Activated CD8-positive, alpha-beta T cell treated with anti-CD3 and anti-CD28 coated beads for 36 hours (primary cell): ENCODE results near the gene CD34. TPM values are rescaled to one million over a fixed set of nuclear protein-coding genes. Genes with fewer than 3 reads are reported as not detected.

Experiments
- ATAC-seq: fragments of 200-7000 bp; cut with Tn5 transposase; one replicate; pipeline ENCODE4 v1.10.0; 2021; ENCODE audit warnings: mild to moderate bottlenecking, moderate library complexity
- CTCF ChIA-PET: fragments of 350-600 bp; sonication (Branson Sonifier 250); formaldehyde crosslinking; loops from one replicate; lab custom pipeline; 2021; ENCODE audit warnings: antibody characterized with exemption; lab: Charles Lee
- POLR2A ChIA-PET: fragments of 350-600 bp; sonication (Branson Sonifier 250); formaldehyde crosslinking; loops from one replicate; lab custom pipeline; 2021; ENCODE audit warnings: antibody characterized with exemption; lab: Charles Lee
- DNase-seq: peaks from one replicate; pipeline ENCODE4 v3.0.0-alpha.2; 2020
- H3K27ac Mint-ChIP-seq: one replicate; pipeline ENCODE4 v1.8.0; 2021; ENCODE audit warnings: mild to moderate bottlenecking, mixed read lengths
- H3K27me3 Mint-ChIP-seq: one replicate; pipeline ENCODE4 v1.8.0; 2021; ENCODE audit warnings: mixed read lengths
- H3K36me3 Mint-ChIP-seq: one replicate; pipeline ENCODE4 v1.8.0; 2021; ENCODE audit warnings: low read depth, mixed read lengths
- H3K4me1 Mint-ChIP-seq: one replicate; pipeline ENCODE4 v1.8.0; 2021; ENCODE audit warnings: low read depth, mixed read lengths
- H3K4me3 Mint-ChIP-seq: one replicate; pipeline ENCODE4 v1.8.0; 2021; ENCODE audit warnings: mild to moderate bottlenecking, moderate library complexity, mixed read lengths
- H3K9me3 Mint-ChIP-seq: one replicate; pipeline ENCODE4 v1.8.0; 2021; ENCODE audit warnings: mixed read lengths
- intact Hi-C: fragments of 100-400 bp; cut with micrococcal nuclease; formaldehyde crosslinking; loops from one replicate; pipeline ENCODE4 v1.10.0; 2022
- total RNA-seq, 2 experiments: library from RNA; stranded (reverse); gene quantifications; one replicate each; pipeline ENCODE4 v1.2.3, GENCODE V29; 2021
- TF ChIP-seq, protein P1 (sequence below): fragments of 200-600 bp; IDR thresholded peaks from one replicate; pipeline ENCODE4 v1.8.0; 2022; ENCODE audit warnings: antibody characterized with exemption, mild to moderate bottlenecking

CD34 gene
- total RNA-seq, 2 experiments from 2014 or later: 0.04 to 0.05 TPM

DNA sequence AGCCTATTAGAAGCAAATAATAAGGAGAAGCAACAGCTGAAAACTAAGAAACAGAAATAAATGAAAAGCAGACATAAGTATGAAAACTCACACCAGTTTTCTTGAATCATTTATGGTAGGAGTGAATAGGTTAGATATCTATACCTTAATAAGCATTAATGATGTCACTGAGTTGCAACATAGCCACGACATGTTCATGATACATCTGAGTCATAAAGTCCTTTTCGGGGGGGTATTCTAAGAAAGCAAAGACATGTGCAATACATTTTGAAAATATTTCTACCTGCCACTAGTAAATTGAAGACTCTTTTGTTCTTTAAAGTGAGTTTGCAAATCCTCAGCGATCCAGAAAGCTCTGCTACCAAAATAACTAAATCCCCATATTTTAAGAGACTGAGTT is 7.2 kb downstream of the CD34 start:
- DNase-seq (no peak), ATAC-seq (peak; percentile 41)
- Mint-ChIP-seq H3K36me3 (no peaks in the 10 kb centered on the region), H3K27me3 (peaks cover 4% of the 10 kb centered on the region), H3K9me3 (no peaks in the 10 kb centered on the region), H3K27ac (no peak overlapping the region), H3K4me1 (peaks cover 18% of the 10 kb centered on the region), H3K4me3 (no peak overlapping the region)
- POLR2A ChIA-PET: no interaction called here
- CTCF ChIA-PET: interaction anchor here (0.6 to 3.7 kb wide), 5 partner anchors 17 to 107 kb away, joined by 3 to 18 read pairs (median 3); no protein-coding TSS in a partner anchor
- TF ChIP-seq, protein P1, sequence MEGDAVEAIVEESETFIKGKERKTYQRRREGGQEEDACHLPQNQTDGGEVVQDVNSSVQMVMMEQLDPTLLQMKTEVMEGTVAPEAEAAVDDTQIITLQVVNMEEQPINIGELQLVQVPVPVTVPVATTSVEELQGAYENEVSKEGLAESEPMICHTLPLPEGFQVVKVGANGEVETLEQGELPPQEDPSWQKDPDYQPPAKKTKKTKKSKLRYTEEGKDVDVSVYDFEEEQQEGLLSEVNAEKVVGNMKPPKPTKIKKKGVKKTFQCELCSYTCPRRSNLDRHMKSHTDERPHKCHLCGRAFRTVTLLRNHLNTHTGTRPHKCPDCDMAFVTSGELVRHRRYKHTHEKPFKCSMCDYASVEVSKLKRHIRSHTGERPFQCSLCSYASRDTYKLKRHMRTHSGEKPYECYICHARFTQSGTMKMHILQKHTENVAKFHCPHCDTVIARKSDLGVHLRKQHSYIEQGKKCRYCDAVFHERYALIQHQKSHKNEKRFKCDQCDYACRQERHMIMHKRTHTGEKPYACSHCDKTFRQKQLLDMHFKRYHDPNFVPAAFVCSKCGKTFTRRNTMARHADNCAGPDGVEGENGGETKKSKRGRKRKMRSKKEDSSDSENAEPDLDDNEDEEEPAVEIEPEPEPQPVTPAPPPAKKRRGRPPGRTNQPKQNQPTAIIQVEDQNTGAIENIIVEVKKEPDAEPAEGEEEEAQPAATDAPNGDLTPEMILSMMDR: no peak
- intact Hi-C loops: loop anchor here (5.0 kb wide), 1 partner anchor 59 kb away; no protein-coding TSS in a partner anchor

DNA sequence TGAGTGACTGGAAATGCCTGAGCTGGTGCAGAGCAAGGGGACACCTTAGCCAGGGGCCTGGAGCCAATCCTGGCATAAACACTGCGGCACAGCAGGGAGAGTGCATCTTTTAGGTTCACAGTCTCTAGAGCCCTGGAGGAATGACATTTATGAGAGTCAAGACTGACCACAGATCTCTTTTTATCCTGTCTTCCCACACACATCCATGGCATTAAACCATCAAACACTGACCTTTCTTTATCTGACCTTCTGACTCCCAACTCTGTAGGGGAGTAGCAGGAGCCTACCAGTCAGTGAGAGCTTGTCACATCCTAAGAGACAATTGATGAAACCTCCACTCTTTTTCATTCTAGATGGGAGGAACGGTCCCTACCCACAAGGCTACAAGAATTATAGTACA is 7.9 kb downstream of the CD34 start:
- peaks cover 18% of the 10 kb centered on the region for H3K4me1 Mint-ChIP-seq
- DNase-seq (no peak), ATAC-seq (no peak)
- no peak overlapping the region for H3K4me3 Mint-ChIP-seq
- H3K9me3 Mint-ChIP-seq: no peaks in the 10 kb centered on the region
- TF ChIP-seq, protein P1: no peak
- intact Hi-C loops: loop anchor here (5.0 kb wide), 1 partner anchor 59 kb away; no protein-coding TSS in a partner anchor
- peaks cover 2% of the 10 kb centered on the region for H3K27me3 Mint-ChIP-seq
- ChIA-PET CTCF (interaction anchor here (0.7 to 3.7 kb wide), 3 partner anchors 17 to 106 kb away, joined by 3 to 18 read pairs (median 5); no protein-coding TSS in a partner anchor), POLR2A (interaction anchor here (1.6 kb wide), 1 partner anchor 60 kb away, joined by 3 read pairs; no protein-coding TSS in a partner anchor)
- H3K36me3 Mint-ChIP-seq: no peaks in the 10 kb centered on the region
- H3K27ac Mint-ChIP-seq: no peak overlapping the region

DNA sequence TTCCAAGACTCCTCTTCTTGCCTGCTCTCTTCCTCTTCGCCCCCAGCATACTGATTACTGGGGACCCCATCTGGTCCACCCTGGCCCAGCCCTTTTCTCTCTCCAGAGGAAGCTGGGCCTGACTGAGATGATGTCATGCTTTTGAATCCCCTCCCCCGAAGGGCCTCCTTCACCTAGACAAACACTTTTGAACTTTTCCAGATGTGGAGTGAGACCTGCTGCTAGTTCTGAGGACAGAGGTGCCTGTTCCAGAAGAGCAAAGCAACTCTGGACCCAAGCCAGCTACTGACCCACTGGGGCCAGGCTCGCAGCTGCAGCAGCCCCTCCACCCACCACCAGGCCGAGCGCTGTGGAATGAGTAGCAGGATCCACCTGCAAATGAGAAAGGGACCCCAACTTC is 8.4 kb downstream of the CD34 start:
- no peaks in the 10 kb centered on the region for H3K27me3 Mint-ChIP-seq
- H3K36me3 Mint-ChIP-seq: no peaks in the 10 kb centered on the region

DNA sequence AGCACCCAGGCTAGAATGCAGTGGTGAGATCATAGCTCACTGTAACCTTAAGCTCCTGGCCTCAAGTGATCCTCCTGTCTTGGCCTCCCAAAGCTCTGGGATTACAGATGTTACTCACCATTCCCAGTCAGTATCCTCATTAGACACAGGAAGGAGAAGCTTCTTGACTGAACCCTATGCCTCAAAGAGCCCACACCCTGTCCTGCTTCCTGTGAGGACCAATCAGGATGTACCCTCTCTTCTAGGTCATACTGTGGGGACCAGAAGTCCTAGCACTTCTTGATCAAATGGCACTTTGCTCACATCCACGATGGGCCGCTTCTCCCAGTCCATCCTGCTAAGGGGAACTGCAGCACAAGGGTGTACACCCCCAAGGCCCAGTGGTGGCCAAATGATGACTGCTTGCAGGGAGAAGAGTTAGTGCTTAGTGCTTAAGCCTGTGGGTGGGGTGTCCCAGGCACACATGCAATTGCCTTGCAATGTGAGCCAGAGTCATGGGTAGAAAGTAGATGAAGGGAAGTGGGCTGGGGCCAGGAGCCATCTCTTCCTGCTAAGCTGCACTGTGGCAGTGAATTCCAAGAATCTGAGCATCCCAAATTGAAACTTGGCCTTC is 9.8 kb downstream of the CD34 start:
- Mint-ChIP-seq H3K27ac (no peak overlapping the region), H3K4me1 (peaks cover 18% of the 10 kb centered on the region), H3K4me3 (no peak overlapping the region), H3K36me3 (no peaks in the 10 kb centered on the region), H3K27me3 (no peaks in the 10 kb centered on the region), H3K9me3 (no peaks in the 10 kb centered on the region)
- ATAC-seq (no peak), DNase-seq (no peak)
- TF ChIP-seq, protein P1: no peak
- intact Hi-C loops: loop anchor here (5.0 kb wide), 1 partner anchor 61 kb away; no protein-coding TSS in a partner anchor
- CTCF ChIA-PET: interaction anchor here (1.0 to 8.2 kb wide), 3 partner anchors 15 to 62 kb away, joined by 6 to 87 read pairs (median 18); no protein-coding TSS in a partner anchor
- POLR2A ChIA-PET: interaction anchor here (0.6 kb wide), 1 partner anchor 416 kb away, joined by 3 read pairs; no protein-coding TSS in a partner anchor

More for the DNA sequence above, 8.4 kb downstream of the CD34 start:
- peaks cover 18% of the 10 kb centered on the region for H3K4me1 Mint-ChIP-seq
- TF ChIP-seq, protein P1: no peak
- POLR2A ChIA-PET: interaction anchor here (1.6 kb wide), 1 partner anchor 61 kb away, joined by 3 read pairs; no protein-coding TSS in a partner anchor
- CTCF ChIA-PET: interaction anchor here (1.6 to 3.7 kb wide), 2 partner anchors 16 to 61 kb away, joined by 5 to 18 read pairs; no protein-coding TSS in a partner anchor
- intact Hi-C loops: loop anchor here (5.0 kb wide), 1 partner anchor 60 kb away; no protein-coding TSS in a partner anchor
- peak; percentile 8 for DNase-seq
- H3K4me3 Mint-ChIP-seq: no peak overlapping the region
- H3K27ac Mint-ChIP-seq: no peak overlapping the region
- ATAC-seq: no peak
- no peaks in the 10 kb centered on the region for H3K9me3 Mint-ChIP-seq

DNA sequence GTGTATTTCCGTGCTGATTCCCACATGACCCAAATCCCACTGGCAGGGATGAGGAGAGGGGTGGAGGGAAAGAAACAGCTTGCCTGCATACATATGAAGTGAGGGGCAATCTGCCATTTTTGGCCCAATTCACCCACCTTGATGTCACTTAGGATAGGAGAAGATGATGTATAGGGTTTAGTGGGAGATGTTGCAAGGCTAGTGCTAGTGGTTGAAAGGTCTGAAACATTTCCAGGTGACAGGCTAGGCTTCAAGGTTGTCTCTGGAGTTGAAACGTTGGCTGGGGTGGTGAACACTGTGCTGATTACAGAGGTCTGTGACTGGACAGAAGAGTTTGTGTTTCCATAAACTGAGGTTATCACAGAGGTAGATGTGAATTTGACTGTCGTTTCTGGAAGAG is 12.1 kb downstream of the CD34 start:
- TF ChIP-seq, protein P1: no peak
- ATAC-seq (no peak), DNase-seq (no peak)
- no peaks in the 10 kb centered on the region for H3K36me3 Mint-ChIP-seq
- H3K4me3 Mint-ChIP-seq: no peak overlapping the region
- H3K4me1 Mint-ChIP-seq: peaks cover 11% of the 10 kb centered on the region
- ChIA-PET POLR2A (no interaction called here), CTCF (interaction anchor here (3.7 to 8.2 kb wide), 2 partner anchors 13 to 64 kb away, joined by 20 to 87 read pairs; no protein-coding TSS in a partner anchor)
- H3K27me3 Mint-ChIP-seq: no peaks in the 10 kb centered on the region
- intact Hi-C loops: no loop called here
- H3K27ac Mint-ChIP-seq: no peak overlapping the region
- H3K9me3 Mint-ChIP-seq: no peaks in the 10 kb centered on the region
